CD4-positive, alpha-beta T cell treated with Interleukin-12 subunit alpha and Interleukin-12 subunit beta, for 1 hour (primary cell): Measurements from ENCODE around the gene SNCA.

Experiments
- DNase-seq: peaks from one replicate; pipeline ENCODE4 v3.0.0-alpha.2; 2020

Gene SNCA

DNA sequence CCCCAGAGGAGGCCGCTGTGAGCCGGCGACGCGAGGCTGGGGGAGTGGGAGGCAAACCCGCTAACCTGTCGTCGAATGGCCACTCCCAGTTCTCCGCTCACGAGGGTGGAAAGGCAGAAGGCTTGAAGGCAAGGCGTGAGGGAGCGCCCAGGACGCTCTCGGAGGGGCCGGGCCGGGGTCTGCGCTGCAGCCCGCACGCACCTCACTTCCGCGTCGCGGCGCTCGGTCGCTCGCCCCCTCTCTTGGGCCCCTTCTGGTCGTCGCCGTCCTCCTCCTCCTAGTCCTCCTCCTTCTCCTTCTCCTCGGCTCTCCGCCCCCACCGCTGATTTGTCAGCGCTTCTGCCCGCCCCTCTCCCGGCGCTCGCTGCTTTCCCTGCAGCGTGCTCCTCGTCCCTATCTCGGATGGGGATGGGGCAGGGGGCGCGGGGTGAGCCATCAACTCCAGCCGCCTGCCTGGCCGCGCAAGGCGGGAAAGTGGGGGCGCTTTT lies at the start of gene SNCA:
SNCA (minus strand) TSS at position 265 of the 488 bp plus-strand sequence. CDS start 1,494 bp downstream, outside the sequence.
- DNase-seq, result peak; percentile 20

DNA sequence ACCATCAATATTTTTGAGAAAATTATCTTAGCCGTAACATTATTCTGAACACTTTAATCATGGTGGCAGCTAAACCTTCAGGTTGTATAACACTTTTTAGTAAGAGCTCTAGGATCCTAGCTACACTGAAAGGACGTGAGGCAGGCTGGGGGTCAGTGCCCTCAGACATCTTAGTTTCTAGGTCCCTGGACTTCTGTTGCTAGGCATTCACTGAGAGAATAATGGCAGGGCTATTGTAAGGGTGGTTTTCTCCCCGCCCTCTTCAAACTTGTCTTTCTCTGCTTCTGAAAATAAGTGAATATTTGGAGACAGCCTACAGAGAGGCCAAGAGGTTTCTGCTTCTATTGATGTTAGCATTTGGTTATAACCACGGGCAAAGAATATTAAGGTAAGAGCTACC lies 42.3 kb upstream of the SNCA start:
- no peak for DNase-seq

- no peak for DNase-seq
Measured at GRCh38 chr4:89878611-89879010, 41.6 kb upstream of the SNCA start.

- DNase-seq, result no peak
Measured at GRCh38 chr4:89876548-89876947, 39.6 kb upstream of the SNCA start.

DNA sequence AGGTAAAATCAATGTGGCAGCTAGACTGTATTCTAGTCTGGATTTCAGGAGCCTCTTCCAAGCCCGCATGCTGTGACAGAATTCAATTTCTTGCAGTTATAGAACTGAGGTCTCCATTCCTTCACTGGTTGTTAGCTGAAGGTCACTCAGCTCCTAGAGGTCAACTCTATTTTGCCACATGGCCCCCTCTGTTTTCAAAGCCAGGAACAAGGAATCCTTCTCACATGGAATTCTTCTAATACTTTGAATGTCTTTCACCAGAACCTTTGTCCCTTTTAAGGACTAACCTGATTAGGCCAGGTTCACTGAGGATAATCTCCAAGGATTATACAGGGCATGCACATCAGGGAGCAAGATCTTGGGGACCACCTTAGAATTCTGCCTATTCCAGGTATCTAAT lies 34.2 kb upstream of the SNCA start:
- DNase-seq, result no peak

- no peak for DNase-seq
Measured at GRCh38 chr4:89868999-89869589, 32.1 kb upstream of the SNCA start.

GRCh38 chr4:89868276-89868675 lies 31.3 kb upstream of the SNCA start:
- no peak for DNase-seq

- no peak for DNase-seq
Measured at GRCh38 chr4:89863533-89863932, 26.6 kb upstream of the SNCA start.

DNA sequence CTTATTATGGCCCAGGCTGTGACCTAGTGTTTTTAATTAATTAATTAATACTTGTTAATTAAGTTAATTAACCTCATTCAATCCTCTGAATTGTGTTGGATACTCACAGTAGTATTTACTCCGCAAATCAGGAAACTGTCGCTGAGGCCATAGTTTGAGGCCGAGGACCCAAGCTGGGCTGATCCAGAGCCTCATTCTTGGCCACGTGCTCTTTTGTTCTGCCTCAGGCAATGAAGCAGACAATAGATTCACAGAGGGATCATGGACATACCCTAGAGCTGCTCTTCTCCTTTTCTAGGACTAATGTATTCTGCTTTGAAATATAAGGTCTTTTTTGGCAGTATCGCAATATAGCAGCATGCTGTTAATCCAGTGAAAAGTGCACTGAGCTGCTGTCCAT lies 24.0 kb upstream of the SNCA start:
- DNase-seq, result no peak

- DNase-seq, result no peak
Measured at GRCh38 chr4:89855236-89855635, 18.3 kb upstream of the SNCA start.

GRCh38 chr4:89847571-89848325 lies 10.8 kb upstream of the SNCA start:
- DNase-seq, result no peak

GRCh38 chr4:89839558-89839957 lies 2.6 kb upstream of the SNCA start:
- no peak for DNase-seq

DNA sequence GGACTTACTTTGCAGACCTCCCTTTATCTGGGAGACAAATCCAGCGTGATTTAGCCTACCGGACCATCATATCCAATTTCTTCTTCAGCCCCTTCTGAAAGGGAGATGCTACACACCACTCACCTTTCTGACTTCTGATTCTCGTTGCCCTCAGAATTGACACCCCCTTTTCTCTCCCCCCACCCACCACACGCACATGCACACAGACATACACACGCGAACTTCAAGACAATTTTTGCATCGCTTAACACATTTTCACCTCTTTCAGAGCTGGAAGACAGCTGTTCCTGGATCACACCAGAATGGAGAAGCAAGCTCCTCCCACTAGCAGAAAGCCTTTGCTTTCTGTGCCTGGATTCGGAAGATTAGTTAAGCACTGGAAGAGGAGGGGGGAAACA lies 1.0 kb upstream of the SNCA start:
- DNase-seq, result no peak

DNA sequence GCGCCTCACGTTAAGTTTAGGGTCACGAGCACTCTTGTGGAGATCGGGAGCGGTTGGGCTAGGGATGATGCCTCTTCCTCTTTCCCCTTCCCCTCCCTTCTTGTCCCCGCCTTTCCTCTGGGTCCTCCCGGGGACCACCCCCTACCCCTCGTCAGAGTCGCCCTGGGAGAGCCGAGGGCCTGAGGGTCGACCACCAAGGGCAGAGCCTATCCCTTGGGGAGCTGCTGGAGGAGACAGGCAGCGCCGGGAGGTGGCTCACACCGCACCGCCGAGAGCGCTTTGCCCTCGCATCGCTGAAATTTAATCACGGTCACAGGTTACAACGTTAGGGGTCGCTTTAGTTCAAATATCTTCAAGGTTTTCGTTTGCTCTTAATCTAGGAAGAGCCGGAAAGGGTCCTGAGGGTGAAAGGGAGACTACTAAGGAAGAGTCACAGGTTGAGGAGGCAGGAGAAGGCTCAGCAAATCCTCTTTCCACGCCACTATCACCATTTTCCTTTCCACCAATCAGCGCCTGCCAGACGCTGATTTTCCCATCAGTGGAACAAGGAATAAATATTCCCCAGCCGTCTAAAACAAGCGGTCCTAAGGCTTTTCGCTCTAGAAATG lies 528 bp upstream of the SNCA start:
- peak; percentile 20 for DNase-seq

- no peak for DNase-seq
Measured at GRCh38 chr4:89836031-89836745, 773 bp downstream of the SNCA start.

DNA sequence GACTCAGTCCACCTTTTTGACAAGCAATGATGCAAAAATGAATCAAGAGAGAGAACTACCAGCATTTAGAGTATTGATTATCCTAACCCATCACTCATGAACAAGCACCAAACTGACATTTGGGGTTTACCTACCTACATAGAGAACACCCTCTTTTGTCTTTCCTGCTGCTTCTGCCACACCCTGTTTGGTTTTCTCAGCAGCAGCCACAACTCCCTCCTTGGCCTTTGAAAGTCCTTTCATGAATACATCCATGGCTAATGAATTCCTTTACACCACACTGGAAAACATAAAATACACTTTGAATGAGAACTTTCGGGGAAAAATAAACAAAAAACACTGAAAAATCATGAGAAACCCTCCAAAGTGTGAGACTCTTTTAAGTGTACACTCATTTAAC lies 1.5 kb downstream of the SNCA start:
- DNase-seq, result no peak

- DNase-seq, result no peak
Measured at GRCh38 chr4:89834486-89835209, 2.3 kb downstream of the SNCA start.

DNA sequence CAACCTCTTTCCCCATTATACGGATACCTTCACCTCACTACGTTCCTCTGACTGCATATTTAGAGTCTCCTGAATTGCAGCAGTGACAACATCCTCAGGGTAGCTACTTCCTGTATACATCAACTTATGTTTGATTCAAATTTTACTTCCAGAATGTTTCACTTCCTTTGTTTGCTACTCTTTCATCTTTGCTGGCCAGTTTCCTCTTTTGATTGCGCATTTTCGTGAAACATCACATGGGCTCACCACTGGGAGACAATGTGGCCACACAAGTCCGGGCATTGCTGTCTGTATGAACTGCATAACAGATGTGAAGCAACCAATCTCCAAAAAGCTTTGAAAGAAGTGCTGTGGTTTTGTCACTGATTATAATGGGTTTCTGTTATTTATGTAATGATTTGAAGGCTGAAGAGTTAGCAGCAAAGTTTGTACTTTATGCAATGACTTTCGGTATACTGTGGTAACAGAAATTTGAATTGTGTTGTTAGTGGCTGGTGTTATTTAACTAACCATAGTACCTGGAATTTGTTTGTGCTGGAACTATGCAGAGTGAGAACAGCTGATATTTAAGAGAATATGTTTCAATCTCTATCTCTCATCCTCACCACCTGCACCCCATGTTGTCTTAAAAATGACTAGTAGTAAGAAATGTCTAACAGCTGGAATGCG lies 7.4 kb downstream of the SNCA start:
- DNase-seq, result peak; percentile 40

DNA sequence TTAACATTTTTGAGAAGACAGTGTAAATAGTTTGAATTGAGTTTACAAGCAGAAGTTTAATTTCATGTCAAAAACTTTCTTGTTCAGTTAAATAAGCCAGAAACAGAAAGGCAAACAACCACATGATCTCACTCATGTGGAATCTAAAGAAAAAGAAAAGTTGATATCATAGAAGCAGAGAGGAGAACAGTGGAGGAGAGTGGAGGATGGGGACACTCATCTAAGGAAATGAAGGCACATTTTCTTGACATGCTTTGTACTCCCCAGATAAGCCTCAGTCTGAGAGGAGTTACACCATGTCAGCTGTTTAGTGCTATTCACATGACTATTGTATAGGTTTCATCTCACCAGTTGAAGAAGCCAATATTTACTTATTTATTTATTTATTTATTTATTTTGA lies 13.5 kb downstream of the SNCA start:
- DNase-seq, result no peak

DNA sequence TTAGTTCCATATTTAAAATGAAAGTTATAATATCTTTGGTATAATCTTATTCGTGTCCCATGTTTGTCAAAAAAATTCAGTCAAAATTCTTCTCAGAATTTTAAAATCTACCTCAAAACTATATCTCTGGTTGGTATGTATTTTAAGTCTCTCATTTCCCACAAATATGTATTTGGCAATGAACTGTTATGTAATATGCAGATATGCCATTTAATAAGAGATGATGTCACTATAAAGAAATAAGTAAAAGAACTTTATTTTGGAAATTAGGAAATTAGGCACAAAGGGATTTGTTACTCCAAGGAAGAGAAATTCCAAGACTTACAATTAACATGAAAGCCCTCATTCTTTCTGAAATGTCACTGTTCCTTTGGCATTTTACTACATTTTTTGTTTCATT lies 15.3 kb downstream of the SNCA start:
- no peak for DNase-seq

DNA sequence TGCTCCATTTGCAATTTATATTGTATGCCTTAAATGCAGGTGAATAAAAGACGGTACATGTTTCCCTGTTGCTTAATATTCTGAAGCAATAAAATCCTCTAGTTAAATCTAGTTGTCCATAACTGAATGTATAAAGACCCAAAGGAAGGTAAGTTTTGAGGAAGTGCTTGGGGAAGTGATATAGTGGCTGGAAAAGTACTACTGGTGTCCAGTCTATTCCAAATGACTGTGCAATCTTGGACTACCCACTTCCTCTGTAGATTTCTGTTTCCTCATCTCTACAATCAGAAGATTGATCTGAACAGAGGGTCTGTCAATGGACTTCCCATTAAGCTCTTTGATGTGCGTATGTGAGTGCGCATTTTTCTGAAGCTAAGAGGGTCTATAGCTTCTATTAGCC lies 17.0 kb downstream of the SNCA start:
- DNase-seq, result no peak

- DNase-seq, result no peak
Measured at GRCh38 chr4:89814362-89814761, 22.6 kb downstream of the SNCA start.
